CD4-positive, alpha-beta memory T cell (primary cell): ENCODE results near the gene TAX1BP1. TPM values are rescaled to one million over a fixed set of nuclear protein-coding genes. Genes with fewer than 3 reads are reported as not detected.

Source experiments
- CTCF ChIA-PET: fragments of 350-600 bp; sonication (Branson Sonifier 250); formaldehyde crosslinking; loops from one replicate; lab custom pipeline; 2021; ENCODE audit warnings: inconsistent platforms; ENCODE audit not compliant: partially characterized antibody; lab: Charles Lee
- POLR2A ChIA-PET: fragments of 350-600 bp; sonication (Branson Sonifier 250); formaldehyde crosslinking; loops from one replicate; lab custom pipeline; 2021; ENCODE audit not compliant: partially characterized antibody; lab: Charles Lee
- DNase-seq, 5 donors: peaks; one replicate each; pipeline versions ENCODE4 v3.0.0 to v3.0.0-alpha.2; 2020 to 2022; ENCODE audit warnings: mixed read lengths in 1 of 5
- H3K27ac ChIP-seq: one replicate; pipeline ENCODE4 v1.7.0; 2013; ENCODE audit warnings: low read depth, low read length
- H3K27me3 ChIP-seq: 2 replicates; pipeline ENCODE4 v1.7.0; 2013; ENCODE audit warnings: mild to moderate bottlenecking, low read length, moderate library complexity; ENCODE audit not compliant: insufficient read depth
- H3K36me3 ChIP-seq: 2 replicates; pipeline ENCODE4 v1.7.0; 2013; ENCODE audit warnings: mild to moderate bottlenecking, low read length, moderate library complexity; ENCODE audit not compliant: insufficient read depth
- H3K4me1 ChIP-seq: 2 replicates; pipeline ENCODE4 v1.7.0; 2013; ENCODE audit warnings: mild to moderate bottlenecking, low read length, moderate library complexity; ENCODE audit not compliant: insufficient read depth
- H3K4me3 ChIP-seq, 2 donors: one replicate each; pipeline ENCODE4 v1.7.0; 2013; ENCODE audit warnings: low read length in 2 of 2, mild to moderate bottlenecking in 1 of 2
- H3K9me3 ChIP-seq, 2 donors: one replicate each; pipeline ENCODE4 v1.7.0; 2013; ENCODE audit warnings: low read length in 2 of 2, control low read depth in 1 of 2; ENCODE audit not compliant: control insufficient read depth in 1 of 2
- H3K27ac Mint-ChIP-seq, 7 donors: one replicate each; pipeline ENCODE4 v1.8.0; 2020 to 2021; ENCODE audit warnings: mixed read lengths in 7 of 7, mild to moderate bottlenecking in 6 of 7, inconsistent platforms in 3 of 7, moderate library complexity in 3 of 7
- H3K27me3 Mint-ChIP-seq, 2 donors: one replicate each; pipeline ENCODE4 v1.8.0; 2020 to 2021; ENCODE audit warnings: mixed read lengths in 2 of 2
- H3K36me3 Mint-ChIP-seq, 2 donors: one replicate each; pipeline ENCODE4 v1.8.0; 2020 to 2021; ENCODE audit warnings: mixed read lengths in 2 of 2, inconsistent platforms in 1 of 2, mild to moderate bottlenecking in 1 of 2
- H3K4me1 Mint-ChIP-seq, 4 donors: one replicate each; pipeline ENCODE4 v1.8.0; 2020 to 2021; ENCODE audit warnings: mixed read lengths in 4 of 4, mild to moderate bottlenecking in 1 of 4
- H3K4me3 Mint-ChIP-seq, 8 donors: one replicate each; pipeline ENCODE4 v1.8.0; 2020 to 2021; ENCODE audit warnings: mixed read lengths in 8 of 8, mild to moderate bottlenecking in 7 of 8, moderate library complexity in 6 of 8, inconsistent platforms in 3 of 8
- H3K9me3 Mint-ChIP-seq, 8 donors: one replicate each; pipeline ENCODE4 v1.8.0; 2020 to 2021; ENCODE audit warnings: mixed read lengths in 8 of 8, mild to moderate bottlenecking in 5 of 8, inconsistent platforms in 3 of 8, moderate library complexity in 1 of 8
- intact Hi-C: fragments of 100-400 bp; cut with micrococcal nuclease; formaldehyde crosslinking; loops from one replicate; pipeline ENCODE4 v1.15.1; 2023
- polyA plus RNA-seq, 2 donors: library from polyadenylated mRNA; unstranded; fragments of 300-500 nt; fragmentation: Illumina TruSeq; gene quantifications; one replicate each; pipeline ENCODE4 v1.2.3, GENCODE V29; 2021
- total RNA-seq, 2 experiments: library from RNA; stranded (reverse); gene quantifications; one replicate each; pipeline ENCODE4 v1.2.3, GENCODE V29; 2021

TAX1BP1 gene
- total and polyA plus RNA-seq, 4 experiments from 2014 or later, result 109 to 125 (median 112) TPM

DNA sequence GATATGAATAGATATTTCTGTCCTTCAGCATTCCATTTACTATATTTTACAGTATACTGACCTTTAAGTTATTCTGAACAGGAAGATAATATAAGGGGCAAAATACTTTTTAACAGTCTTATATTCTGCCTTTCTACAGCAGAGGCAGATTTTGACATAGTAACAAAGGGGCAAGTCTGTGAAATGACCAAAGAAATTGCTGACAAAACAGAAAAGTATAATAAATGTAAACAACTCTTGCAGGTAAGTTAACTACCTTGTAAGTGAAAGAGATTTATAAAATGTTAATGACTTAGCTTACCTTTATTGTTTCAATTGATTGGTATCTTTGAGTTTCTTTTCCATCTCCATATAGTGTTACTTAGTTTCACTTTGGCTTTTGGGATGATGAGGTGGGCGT is 56.0 kb downstream of the TAX1BP1 start:
- CTCF ChIA-PET, result no interaction called here
- Mint-ChIP-seq H3K4me1 (peaks cover 0 to 4% (median under 1%) of the 10 kb centered on the region in 4 donors), H3K36me3 (peaks cover 55% of the 10 kb centered on the region in 2 donors), H3K9me3 (no peaks in the 10 kb centered on the region), H3K4me3 (no peak overlapping the region), H3K27me3 (no peaks in the 10 kb centered on the region), H3K27ac (no peak overlapping the region)
- Histone ChIP-seq H3K27ac (no peak overlapping the region), H3K4me1 (no peaks in the 10 kb centered on the region), H3K9me3 (no peaks in the 10 kb centered on the region), H3K36me3 (peaks cover 29% of the 10 kb centered on the region), H3K27me3 (no peaks in the 10 kb centered on the region), H3K4me3 (no peak overlapping the region)
- intact Hi-C loops, result no loop called here
- no peak for DNase-seq
- POLR2A ChIA-PET, result no interaction called here

DNA sequence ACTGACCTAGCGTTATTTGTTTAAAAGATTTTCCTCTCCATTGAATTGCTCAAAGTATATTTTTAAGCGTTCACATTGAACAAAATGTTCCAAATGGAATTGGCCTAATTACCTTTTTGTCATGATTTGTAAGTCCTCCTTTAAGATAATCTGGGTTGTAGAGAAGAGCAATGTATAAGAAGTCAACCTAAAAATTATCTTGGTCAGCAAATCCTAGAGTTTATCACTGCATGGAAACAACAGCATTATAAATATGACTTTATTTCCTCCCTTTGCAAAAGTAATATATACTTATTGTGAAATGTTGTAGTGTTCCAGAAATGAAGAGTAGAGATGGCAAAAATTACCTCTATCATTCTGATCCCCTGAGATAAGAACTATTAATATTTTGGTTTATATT is 59.2 kb downstream of the TAX1BP1 start:
- Histone ChIP-seq H3K27me3 (no peaks in the 10 kb centered on the region), H3K36me3 (peaks cover 34% of the 10 kb centered on the region), H3K4me3 (no peak overlapping the region), H3K4me1 (no peaks in the 10 kb centered on the region), H3K9me3 (no peaks in the 10 kb centered on the region), H3K27ac (no peak overlapping the region)
- H3K36me3 Mint-ChIP-seq, result peaks cover 51 to 56% of the 10 kb centered on the region in 2 donors
- ChIA-PET POLR2A (no interaction called here), CTCF (interaction anchor here (1.0 kb wide), 1 partner anchor 14 kb away, joined by 4 read pairs; no protein-coding TSS in a partner anchor)
- no peak for DNase-seq
- H3K4me3 Mint-ChIP-seq, result no peak overlapping the region
- H3K4me1 Mint-ChIP-seq, result peaks cover 0 to 12% (median 3%) of the 10 kb centered on the region in 4 donors
- no peaks in the 10 kb centered on the region for H3K27me3 Mint-ChIP-seq
- no peaks in the 10 kb centered on the region for H3K9me3 Mint-ChIP-seq
- intact Hi-C loops, result no loop called here
- no peak overlapping the region for H3K27ac Mint-ChIP-seq

DNA sequence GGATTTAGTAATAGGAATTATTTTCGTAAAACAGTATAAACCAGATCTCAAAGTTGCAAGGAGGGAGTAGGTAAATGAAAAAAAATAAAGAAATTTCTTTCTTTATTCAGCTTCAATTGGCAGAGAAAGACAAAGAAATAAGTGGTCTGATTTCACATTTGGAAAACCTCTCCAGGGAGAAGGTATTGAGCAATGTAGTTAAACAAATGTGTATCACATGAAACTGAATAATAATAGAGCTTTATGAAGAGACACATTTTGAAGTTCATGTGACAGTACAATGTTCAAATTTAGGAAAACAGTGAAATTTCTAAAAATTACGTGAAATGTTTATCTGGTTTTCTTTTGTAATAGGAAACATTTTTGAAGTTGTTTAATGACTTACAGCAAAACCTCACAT is 63.0 kb downstream of the TAX1BP1 start:
- Mint-ChIP-seq H3K27ac (no peak overlapping the region), H3K4me3 (no peak overlapping the region), H3K36me3 (peaks cover 36 to 49% of the 10 kb centered on the region in 2 donors), H3K4me1 (peaks cover 0 to 20% (median 9%) of the 10 kb centered on the region in 4 donors), H3K27me3 (no peaks in the 10 kb centered on the region), H3K9me3 (no peaks in the 10 kb centered on the region)
- DNase-seq, result no peak
- intact Hi-C loops, result no loop called here
- no peaks in the 10 kb centered on the region for H3K4me1 ChIP-seq
- H3K27ac ChIP-seq, result no peak overlapping the region
- POLR2A ChIA-PET, result no interaction called here
- CTCF ChIA-PET, result no interaction called here
- no peaks in the 10 kb centered on the region for H3K27me3 ChIP-seq
- peaks cover 12% of the 10 kb centered on the region for H3K36me3 ChIP-seq
- H3K4me3 ChIP-seq, result no peak overlapping the region
- H3K9me3 ChIP-seq, result no peaks in the 10 kb centered on the region

GRCh38 chr7:27804139-27804538 is 64.2 kb downstream of the TAX1BP1 start:
- H3K4me3 ChIP-seq, result no peak overlapping the region
- Mint-ChIP-seq H3K27me3 (no peaks in the 10 kb centered on the region), H3K4me3 (no peak overlapping the region), H3K36me3 (peaks cover 29 to 56% of the 10 kb centered on the region in 2 donors), H3K27ac (no peak overlapping the region), H3K9me3 (no peaks in the 10 kb centered on the region), H3K4me1 (peaks cover 5 to 19% (median 10%) of the 10 kb centered on the region in 4 donors)
- intact Hi-C loops, result no loop called here
- no peaks in the 10 kb centered on the region for H3K27me3 ChIP-seq
- H3K4me1 ChIP-seq, result no peaks in the 10 kb centered on the region
- no peak overlapping the region for H3K27ac ChIP-seq
- peaks cover 12% of the 10 kb centered on the region for H3K36me3 ChIP-seq
- no peaks in the 10 kb centered on the region for H3K9me3 ChIP-seq
- DNase-seq, result no peak
- ChIA-PET CTCF (no interaction called here), POLR2A (no interaction called here)

- H3K4me1 Mint-ChIP-seq, result peaks cover 5 to 28% (median 15%) of the 10 kb centered on the region in 4 donors
- no peak for DNase-seq
- peaks cover 5% of the 10 kb centered on the region for H3K36me3 ChIP-seq
- H3K27me3 ChIP-seq, result no peaks in the 10 kb centered on the region
- H3K9me3 Mint-ChIP-seq, result no peaks in the 10 kb centered on the region
- H3K27ac ChIP-seq, result no peak overlapping the region
- no peak overlapping the region for H3K4me3 Mint-ChIP-seq
- POLR2A ChIA-PET, result no interaction called here
- CTCF ChIA-PET, result no interaction called here
- no peak overlapping the region for H3K4me3 ChIP-seq
- peaks cover 21 to 51% of the 10 kb centered on the region in 2 donors for H3K36me3 Mint-ChIP-seq
- H3K4me1 ChIP-seq, result no peaks in the 10 kb centered on the region
- intact Hi-C loops, result no loop called here
- no peaks in the 10 kb centered on the region for H3K9me3 ChIP-seq
- no peaks in the 10 kb centered on the region for H3K27me3 Mint-ChIP-seq
- H3K27ac Mint-ChIP-seq, result no peak overlapping the region
Measured at GRCh38 chr7:27808626-27809025, 68.7 kb downstream of the TAX1BP1 start.

- no peak overlapping the region for H3K27ac Mint-ChIP-seq
- ChIA-PET POLR2A (no interaction called here), CTCF (no interaction called here)
- no peak overlapping the region for H3K4me3 Mint-ChIP-seq
- no peaks in the 10 kb centered on the region for H3K9me3 Mint-ChIP-seq
- no peak overlapping the region for H3K4me3 ChIP-seq
- no peak overlapping the region for H3K27ac ChIP-seq
- H3K4me1 Mint-ChIP-seq, result peaks cover 5 to 28% (median 14%) of the 10 kb centered on the region in 4 donors
- no peaks in the 10 kb centered on the region for H3K27me3 Mint-ChIP-seq
- no peaks in the 10 kb centered on the region for H3K27me3 ChIP-seq
- H3K9me3 ChIP-seq, result no peaks in the 10 kb centered on the region
- DNase-seq, result no peak
- intact Hi-C loops, result loop anchor here (10.0 kb wide), 1 partner anchor 215 kb away; no protein-coding TSS in a partner anchor
- H3K36me3 Mint-ChIP-seq, result peaks cover 25 to 47% of the 10 kb centered on the region in 2 donors
- H3K36me3 ChIP-seq, result peaks cover 5% of the 10 kb centered on the region
- H3K4me1 ChIP-seq, result no peaks in the 10 kb centered on the region
Measured at GRCh38 chr7:27810186-27810585, 70.2 kb downstream of the TAX1BP1 start.

- CTCF ChIA-PET, result interaction anchor here (0.8 kb wide), 1 partner anchor 207 kb away, joined by 3 read pairs; no protein-coding TSS in a partner anchor
Measured at GRCh38 chr7:27812706-27813105, 72.7 kb downstream of the TAX1BP1 start.

More at GRCh38 chr7:27812706-27813105, 72.7 kb downstream of the TAX1BP1 start:
- H3K4me3 Mint-ChIP-seq, result no peak overlapping the region
- H3K4me3 ChIP-seq, result no peak overlapping the region
- intact Hi-C loops, result loop anchor here (10.0 kb wide), 1 partner anchor 212 kb away; no protein-coding TSS in a partner anchor
- DNase-seq, result no peak
- H3K36me3 Mint-ChIP-seq, result peaks cover 28 to 56% of the 10 kb centered on the region in 2 donors
- POLR2A ChIA-PET, result no interaction called here
- H3K27me3 ChIP-seq, result no peaks in the 10 kb centered on the region
- peaks cover 5% of the 10 kb centered on the region for H3K36me3 ChIP-seq
- H3K27me3 Mint-ChIP-seq, result no peaks in the 10 kb centered on the region
- H3K9me3 ChIP-seq, result no peaks in the 10 kb centered on the region
- H3K9me3 Mint-ChIP-seq, result no peaks in the 10 kb centered on the region
- H3K4me1 Mint-ChIP-seq, result peaks cover 5 to 24% (median 10%) of the 10 kb centered on the region in 4 donors
- H3K27ac ChIP-seq, result no peak overlapping the region
- H3K27ac Mint-ChIP-seq, result no peak overlapping the region
- no peaks in the 10 kb centered on the region for H3K4me1 ChIP-seq
